AG09309 (cell line): ENCODE results near the gene RHBDD1.

ENCODE experiments used
- DNase-seq: peaks from one replicate; pipeline ENCODE4 v3.0.0-alpha.2; 2010; ENCODE audit warnings: low read depth
- H3K4me3 ChIP-seq: 2 replicates; pipeline ENCODE4 v1.5.1; 2011; ENCODE audit warnings: mild to moderate bottlenecking, low read depth, low read length, moderate library complexity; ENCODE audit not compliant: control insufficient read depth
- TF ChIP-seq, protein P1 (sequence below): IDR thresholded peaks from 2 replicates; pipeline ENCODE4 v1.5.1; 2011; ENCODE audit warnings: mild to moderate bottlenecking, low read depth, low read length, inconsistent platforms; ENCODE audit not compliant: insufficient read depth, control insufficient read depth; ENCODE audit errors: missing control alignments

The RHBDD1 gene

DNA sequence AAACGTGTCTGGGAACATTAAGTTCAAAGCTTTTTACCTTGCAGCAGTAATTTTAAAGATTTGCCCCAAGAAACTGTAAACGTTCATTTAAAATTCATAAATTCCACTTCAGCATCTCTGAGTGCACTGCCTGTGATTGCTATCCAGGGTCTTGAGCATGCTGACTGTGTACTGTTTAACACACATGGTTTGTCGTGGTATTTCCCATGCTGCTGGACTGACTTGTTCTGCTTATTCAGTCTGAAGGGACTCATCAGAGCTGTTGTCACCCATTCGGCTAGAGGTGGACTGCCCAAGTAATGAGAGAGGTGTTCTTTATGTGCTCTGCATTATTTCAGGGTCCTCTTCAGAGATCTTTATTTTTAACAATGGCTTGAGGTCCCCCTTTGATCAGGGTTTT is 53.1 kb downstream of the RHBDD1 start:
- H3K4me3 ChIP-seq = no peak overlapping the region
- TF ChIP-seq, protein P1, sequence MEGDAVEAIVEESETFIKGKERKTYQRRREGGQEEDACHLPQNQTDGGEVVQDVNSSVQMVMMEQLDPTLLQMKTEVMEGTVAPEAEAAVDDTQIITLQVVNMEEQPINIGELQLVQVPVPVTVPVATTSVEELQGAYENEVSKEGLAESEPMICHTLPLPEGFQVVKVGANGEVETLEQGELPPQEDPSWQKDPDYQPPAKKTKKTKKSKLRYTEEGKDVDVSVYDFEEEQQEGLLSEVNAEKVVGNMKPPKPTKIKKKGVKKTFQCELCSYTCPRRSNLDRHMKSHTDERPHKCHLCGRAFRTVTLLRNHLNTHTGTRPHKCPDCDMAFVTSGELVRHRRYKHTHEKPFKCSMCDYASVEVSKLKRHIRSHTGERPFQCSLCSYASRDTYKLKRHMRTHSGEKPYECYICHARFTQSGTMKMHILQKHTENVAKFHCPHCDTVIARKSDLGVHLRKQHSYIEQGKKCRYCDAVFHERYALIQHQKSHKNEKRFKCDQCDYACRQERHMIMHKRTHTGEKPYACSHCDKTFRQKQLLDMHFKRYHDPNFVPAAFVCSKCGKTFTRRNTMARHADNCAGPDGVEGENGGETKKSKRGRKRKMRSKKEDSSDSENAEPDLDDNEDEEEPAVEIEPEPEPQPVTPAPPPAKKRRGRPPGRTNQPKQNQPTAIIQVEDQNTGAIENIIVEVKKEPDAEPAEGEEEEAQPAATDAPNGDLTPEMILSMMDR = no peak
- no peak for DNase-seq

DNA sequence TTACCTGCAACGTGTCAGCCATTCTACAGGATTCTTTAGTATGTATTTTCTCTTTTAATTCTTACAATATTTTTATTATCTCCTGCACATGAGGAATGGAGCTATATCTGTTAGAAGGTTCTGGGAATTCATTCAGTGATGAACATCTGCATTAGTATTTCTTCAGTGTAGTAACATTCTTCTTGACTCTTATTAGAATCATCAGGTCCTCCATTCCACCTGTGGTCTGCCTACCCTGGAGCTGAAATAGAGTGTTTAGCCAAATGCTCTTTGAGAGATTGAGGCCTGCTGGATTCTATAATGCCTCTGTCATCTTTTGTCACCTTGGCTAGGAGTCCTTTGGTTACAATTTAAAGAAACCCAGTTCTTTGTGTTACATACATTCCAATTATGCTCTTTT is 54.4 kb downstream of the RHBDD1 start:
- DNase-seq = no peak
- no peak overlapping the region for H3K4me3 ChIP-seq
- TF ChIP-seq, protein P1 = no peak

DNA sequence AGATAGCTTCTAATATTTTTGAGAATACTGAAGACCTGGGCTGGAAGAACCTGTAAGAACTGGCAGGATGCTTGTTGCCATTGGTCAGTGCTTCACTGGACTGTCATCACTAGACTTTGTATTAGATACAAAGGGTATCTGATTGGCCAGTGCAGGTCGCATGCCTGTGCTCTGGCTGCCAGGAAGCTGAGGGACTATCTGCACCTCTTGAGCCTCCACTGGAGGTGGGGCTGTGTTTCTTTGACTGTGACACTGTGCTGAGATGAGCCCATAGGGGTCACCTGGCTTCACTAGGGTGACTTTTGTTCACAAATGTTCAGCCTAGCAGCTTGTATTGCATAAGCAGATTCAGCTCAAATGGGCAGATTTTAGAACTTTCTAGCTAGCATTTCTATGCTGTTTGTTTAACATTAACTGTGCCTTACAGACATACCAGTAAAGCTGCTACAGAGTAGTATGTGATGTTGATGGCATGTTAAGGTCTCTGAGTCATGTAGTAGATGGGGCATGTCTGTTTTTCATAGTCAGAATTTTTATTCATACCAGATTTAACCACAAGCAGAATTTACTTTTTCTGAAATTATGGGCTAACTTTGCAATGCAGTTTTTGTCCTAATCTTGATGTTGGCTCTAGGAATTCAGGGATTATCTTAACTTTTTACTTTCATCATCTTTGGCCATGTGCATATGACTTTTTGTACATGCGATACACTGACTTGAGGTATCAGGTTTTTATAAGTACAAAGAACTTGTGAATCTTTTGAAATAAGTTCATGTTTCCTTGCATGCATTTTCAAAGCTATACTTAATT is 56.1 kb downstream of the RHBDD1 start:
- H3K4me3 ChIP-seq = no peak overlapping the region
- TF ChIP-seq, protein P1 = no peak
- peak; percentile 90 for DNase-seq

DNA sequence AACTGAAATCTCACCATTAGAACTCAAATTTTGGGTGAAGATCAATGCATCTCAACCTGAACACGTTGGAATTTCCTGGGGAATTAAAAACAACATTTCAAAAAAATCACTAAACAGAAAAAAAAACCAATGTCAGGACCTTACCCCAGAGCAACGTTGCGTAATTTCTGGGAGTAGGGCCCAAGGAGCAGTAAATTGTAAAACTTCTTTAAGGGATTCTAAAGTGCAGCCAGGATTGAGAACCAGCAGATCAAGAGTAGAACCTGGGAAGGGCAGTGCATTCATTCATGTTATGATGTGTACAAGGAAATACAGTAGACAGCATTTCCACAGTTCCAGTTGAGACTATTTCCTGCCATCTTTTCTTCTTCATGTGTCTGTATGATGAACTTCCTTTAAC is 56.9 kb downstream of the RHBDD1 start:
- no peak overlapping the region for H3K4me3 ChIP-seq
- no peak for DNase-seq
- TF ChIP-seq, protein P1 = no peak

DNA sequence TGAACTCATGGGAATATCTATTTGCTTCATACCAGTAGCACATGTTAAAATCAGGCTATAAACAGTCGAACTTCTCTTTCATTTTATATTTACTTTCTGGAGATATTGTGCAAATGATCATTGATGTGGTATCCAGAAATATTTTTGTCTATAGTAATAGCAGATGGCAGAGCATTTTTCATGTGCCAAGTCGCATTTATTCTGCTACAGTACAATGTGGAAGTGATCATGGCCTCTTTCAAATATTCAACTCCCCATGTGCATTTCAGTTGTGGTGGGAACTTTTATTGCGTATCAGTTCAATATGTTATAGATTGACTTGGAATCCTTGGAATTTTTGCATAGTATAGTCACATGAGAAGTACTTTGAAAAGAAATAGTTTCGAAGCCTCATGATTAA is 57.4 kb downstream of the RHBDD1 start:
- TF ChIP-seq, protein P1 = no peak
- peak; percentile 55 for DNase-seq

DNA sequence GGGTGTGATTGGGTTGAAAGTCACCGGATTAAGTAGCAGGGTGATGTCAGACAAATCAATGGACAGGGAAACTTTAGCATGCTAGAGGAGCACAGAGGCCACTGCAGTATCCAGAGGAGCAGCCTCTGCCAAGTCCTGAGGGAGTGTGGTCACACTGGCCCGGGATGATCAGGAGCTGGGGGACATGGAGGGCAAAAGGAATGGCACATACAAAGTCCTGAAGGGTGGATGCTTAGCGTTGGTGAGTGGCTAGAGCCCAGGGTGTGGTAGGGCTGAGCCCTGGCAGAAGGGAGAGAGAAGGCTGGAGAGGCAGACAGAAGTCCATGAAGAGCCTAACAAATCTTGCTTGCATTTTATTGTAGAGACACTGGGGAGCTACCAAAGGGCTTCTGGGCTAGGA is 58.9 kb downstream of the RHBDD1 start:
- no peak overlapping the region for H3K4me3 ChIP-seq
- TF ChIP-seq, protein P1 = no peak
- no peak for DNase-seq

More for the DNA sequence above, 57.4 kb downstream of the RHBDD1 start:
- no peak overlapping the region for H3K4me3 ChIP-seq
